Measurements from ENCODE around the gene INPPL1.
A peak's percentile ranks its signal among the peaks of the same experiment; 100 is the strongest.
"Not testable (repeated sequence)": the region's sequence is repeated elsewhere in the genome, so short reads cannot be mapped to it uniquely, and the experiment has no call there.

The INPPL1 gene, protein sequence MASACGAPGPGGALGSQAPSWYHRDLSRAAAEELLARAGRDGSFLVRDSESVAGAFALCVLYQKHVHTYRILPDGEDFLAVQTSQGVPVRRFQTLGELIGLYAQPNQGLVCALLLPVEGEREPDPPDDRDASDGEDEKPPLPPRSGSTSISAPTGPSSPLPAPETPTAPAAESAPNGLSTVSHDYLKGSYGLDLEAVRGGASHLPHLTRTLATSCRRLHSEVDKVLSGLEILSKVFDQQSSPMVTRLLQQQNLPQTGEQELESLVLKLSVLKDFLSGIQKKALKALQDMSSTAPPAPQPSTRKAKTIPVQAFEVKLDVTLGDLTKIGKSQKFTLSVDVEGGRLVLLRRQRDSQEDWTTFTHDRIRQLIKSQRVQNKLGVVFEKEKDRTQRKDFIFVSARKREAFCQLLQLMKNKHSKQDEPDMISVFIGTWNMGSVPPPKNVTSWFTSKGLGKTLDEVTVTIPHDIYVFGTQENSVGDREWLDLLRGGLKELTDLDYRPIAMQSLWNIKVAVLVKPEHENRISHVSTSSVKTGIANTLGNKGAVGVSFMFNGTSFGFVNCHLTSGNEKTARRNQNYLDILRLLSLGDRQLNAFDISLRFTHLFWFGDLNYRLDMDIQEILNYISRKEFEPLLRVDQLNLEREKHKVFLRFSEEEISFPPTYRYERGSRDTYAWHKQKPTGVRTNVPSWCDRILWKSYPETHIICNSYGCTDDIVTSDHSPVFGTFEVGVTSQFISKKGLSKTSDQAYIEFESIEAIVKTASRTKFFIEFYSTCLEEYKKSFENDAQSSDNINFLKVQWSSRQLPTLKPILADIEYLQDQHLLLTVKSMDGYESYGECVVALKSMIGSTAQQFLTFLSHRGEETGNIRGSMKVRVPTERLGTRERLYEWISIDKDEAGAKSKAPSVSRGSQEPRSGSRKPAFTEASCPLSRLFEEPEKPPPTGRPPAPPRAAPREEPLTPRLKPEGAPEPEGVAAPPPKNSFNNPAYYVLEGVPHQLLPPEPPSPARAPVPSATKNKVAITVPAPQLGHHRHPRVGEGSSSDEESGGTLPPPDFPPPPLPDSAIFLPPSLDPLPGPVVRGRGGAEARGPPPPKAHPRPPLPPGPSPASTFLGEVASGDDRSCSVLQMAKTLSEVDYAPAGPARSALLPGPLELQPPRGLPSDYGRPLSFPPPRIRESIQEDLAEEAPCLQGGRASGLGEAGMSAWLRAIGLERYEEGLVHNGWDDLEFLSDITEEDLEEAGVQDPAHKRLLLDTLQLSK

DNA sequence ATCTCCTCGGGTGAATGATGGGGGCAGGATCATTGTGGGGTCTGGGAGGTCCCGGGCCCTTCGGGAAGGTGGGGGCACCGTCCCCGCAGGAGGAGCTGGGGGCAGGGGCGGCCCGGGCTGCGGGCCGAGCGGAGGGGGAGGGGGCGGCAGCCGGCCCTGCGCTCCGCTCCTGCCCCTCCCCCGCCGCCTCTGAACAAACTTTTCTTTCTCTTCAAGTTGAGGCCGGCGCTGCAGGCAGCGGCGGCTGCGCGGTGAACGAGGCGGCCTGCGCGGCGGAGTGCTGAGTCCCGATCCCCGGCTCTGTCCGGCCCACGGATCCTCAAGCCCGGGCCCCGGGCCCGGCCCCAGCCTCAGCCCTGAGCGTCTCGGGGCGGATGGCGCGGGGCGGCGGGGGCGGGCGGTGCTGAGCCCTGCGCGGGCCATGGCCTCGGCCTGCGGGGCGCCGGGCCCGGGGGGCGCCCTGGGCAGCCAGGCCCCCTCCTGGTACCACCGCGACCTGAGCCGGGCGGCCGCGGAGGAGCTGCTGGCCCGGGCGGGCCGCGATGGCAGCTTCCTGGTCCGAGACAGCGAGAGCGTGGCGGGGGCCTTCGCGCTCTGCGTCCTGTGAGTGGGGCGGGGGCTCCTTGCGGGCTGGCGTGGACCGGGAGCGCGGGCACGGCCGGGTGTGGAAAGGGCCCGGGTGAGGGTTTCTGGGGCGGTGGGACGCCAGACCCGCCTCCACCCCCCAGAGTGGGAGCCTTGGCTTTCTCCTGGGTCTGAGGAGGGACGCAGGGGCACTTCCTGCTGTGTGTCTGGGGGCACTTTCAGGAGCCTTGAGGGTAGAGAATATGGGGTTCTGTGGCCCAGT lies at the start of gene INPPL1:
INPPL1 (plus strand) TSS at position 204 of the 847 bp plus-strand sequence; CDS start at position 422, 218 bp downstream.
- peaks cover 1% of the 10 kb centered on the region for H3K9me3 ChIP-seq
- peak within 1 kb of the TSS; percentile 95 for H3K27ac ChIP-seq
- TF ChIP-seq, protein P1, sequence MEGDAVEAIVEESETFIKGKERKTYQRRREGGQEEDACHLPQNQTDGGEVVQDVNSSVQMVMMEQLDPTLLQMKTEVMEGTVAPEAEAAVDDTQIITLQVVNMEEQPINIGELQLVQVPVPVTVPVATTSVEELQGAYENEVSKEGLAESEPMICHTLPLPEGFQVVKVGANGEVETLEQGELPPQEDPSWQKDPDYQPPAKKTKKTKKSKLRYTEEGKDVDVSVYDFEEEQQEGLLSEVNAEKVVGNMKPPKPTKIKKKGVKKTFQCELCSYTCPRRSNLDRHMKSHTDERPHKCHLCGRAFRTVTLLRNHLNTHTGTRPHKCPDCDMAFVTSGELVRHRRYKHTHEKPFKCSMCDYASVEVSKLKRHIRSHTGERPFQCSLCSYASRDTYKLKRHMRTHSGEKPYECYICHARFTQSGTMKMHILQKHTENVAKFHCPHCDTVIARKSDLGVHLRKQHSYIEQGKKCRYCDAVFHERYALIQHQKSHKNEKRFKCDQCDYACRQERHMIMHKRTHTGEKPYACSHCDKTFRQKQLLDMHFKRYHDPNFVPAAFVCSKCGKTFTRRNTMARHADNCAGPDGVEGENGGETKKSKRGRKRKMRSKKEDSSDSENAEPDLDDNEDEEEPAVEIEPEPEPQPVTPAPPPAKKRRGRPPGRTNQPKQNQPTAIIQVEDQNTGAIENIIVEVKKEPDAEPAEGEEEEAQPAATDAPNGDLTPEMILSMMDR (IDR thresholded peaks at IDR 0.05) = no peak
- no peaks in the 10 kb centered on the region for H3K27me3 ChIP-seq
- H3K36me3 ChIP-seq = peaks cover 32% of the 10 kb centered on the region
- peaks cover 14 to 27% of the 10 kb centered on the region in 2 experiments for H3K4me1 ChIP-seq (ENCODE audit: control insufficient read depth in 1 of 2, insufficient read depth in 1 of 2, low read depth in 1 of 2, low read length in 1 of 2)
- peak within 1 kb of the TSS; percentile 82 to 98 for H3K4me3 ChIP-seq (ENCODE audit: low read depth in 1 of 2, low read length in 1 of 2)

DNA sequence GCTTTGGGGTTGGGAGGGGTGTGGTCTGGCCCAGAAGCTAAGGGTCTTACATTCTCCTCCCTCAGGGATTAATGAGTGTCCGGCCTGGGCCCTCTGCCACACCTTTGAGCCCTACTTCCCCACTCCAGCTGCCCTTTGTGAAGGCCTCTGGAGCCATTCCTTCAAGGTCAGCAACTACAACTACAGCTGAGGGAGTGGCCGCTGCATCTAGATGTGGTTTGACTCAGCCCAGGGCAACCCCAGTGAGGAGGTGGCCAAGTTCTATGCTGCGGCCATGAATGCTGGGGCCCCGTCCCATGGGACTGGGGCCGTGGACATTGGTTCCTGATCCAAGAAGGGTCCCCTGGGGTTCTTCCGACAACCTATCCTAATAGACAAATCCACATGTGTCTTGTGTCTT lies 46.9 kb upstream of the INPPL1 start:
- Histone ChIP-seq H3K27me3 (no peaks in the 10 kb centered on the region), H3K36me3 (no peaks in the 10 kb centered on the region), H3K4me1 (ENCODE audit: control insufficient read depth in 1 of 2, insufficient read depth in 1 of 2, low read depth in 1 of 2, low read length in 1 of 2) (peaks cover 11 to 25% of the 10 kb centered on the region in 2 experiments), H3K27ac (no peak overlapping the region), H3K9me3 (no peaks in the 10 kb centered on the region), H3K4me3 (ENCODE audit: low read depth in 1 of 2, low read length in 1 of 2) (no peak overlapping the region)
- TF ChIP-seq, protein P1 (IDR thresholded peaks at IDR 0.05) = no peak

GRCh38 chr11:72179049-72179803 lies 45.3 kb upstream of the INPPL1 start:
- Histone ChIP-seq H3K36me3 (no peaks in the 10 kb centered on the region), H3K27me3 (no peaks in the 10 kb centered on the region), H3K4me3 (ENCODE audit: low read depth in 1 of 2, low read length in 1 of 2) (no peak overlapping the region), H3K9me3 (no peaks in the 10 kb centered on the region), H3K27ac (no peak overlapping the region), H3K4me1 (ENCODE audit: control insufficient read depth in 1 of 2, insufficient read depth in 1 of 2, low read depth in 1 of 2, low read length in 1 of 2) (peaks cover 6 to 14% of the 10 kb centered on the region in 2 experiments)
- TF ChIP-seq, protein P1 (IDR thresholded peaks at IDR 0.05) = no peak

GRCh38 chr11:72179804-72180396 lies 44.7 kb upstream of the INPPL1 start:
- TF ChIP-seq, protein P1 (IDR thresholded peaks at IDR 0.05) = no peak
- H3K9me3 ChIP-seq = no peaks in the 10 kb centered on the region
- H3K36me3 ChIP-seq = no peaks in the 10 kb centered on the region

GRCh38 chr11:72180892-72181552 lies 43.5 kb upstream of the INPPL1 start:
- H3K27me3 ChIP-seq; H3K36me3 ChIP-seq; H3K4me1 ChIP-seq (ENCODE audit: control insufficient read depth in 1 of 2, insufficient read depth in 1 of 2, low read depth in 1 of 2, low read length in 1 of 2); H3K9me3 ChIP-seq; H3K4me3 ChIP-seq (ENCODE audit: low read depth in 1 of 2, low read length in 1 of 2): not testable (repeated sequence)
- H3K27ac ChIP-seq = peak overlapping the region; percentile 71

More at GRCh38 chr11:72179804-72180396, 44.7 kb upstream of the INPPL1 start:
- Histone ChIP-seq H3K27ac (no peak overlapping the region), H3K27me3 (no peaks in the 10 kb centered on the region), H3K4me1 (ENCODE audit: control insufficient read depth in 1 of 2, insufficient read depth in 1 of 2, low read depth in 1 of 2, low read length in 1 of 2) (peaks cover 3 to 8% of the 10 kb centered on the region in 2 experiments), H3K4me3 (ENCODE audit: low read depth in 1 of 2, low read length in 1 of 2) (no peak overlapping the region)

DNA sequence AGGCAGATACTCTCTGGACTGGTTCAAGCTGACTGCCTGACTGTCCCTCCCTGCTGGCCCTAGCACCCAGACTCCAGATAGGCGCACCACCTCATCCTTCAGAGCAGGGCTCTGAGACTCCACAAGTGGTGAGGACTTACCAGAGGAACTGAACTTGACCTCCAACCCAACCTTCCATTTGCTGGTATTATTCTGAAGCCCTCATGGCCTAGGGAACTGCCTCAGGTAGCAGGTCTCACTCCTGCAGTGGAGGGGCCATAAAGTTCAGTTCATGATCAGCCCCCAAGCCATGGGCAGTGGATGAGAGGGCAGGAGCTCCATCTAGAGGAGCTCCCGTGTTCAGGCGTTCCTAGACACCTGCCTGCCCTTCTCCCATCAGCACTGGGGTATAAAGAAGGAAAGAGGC lies 43.0 kb upstream of the INPPL1 start:
- H3K27me3 ChIP-seq; H3K36me3 ChIP-seq; H3K4me3 ChIP-seq (ENCODE audit: low read depth in 1 of 2, low read length in 1 of 2); H3K4me1 ChIP-seq (ENCODE audit: control insufficient read depth in 1 of 2, insufficient read depth in 1 of 2, low read depth in 1 of 2, low read length in 1 of 2); H3K9me3 ChIP-seq: not testable (repeated sequence)
- peak overlapping the region; percentile 71 for H3K27ac ChIP-seq

Data from neutrophil (primary cell).